ENCODE data around the gene MFAP4.

GRCh38 chr17:19357351-19357750, 29.6 kb downstream of the MFAP4 start:
- no peak for TF ChIP-seq MAX (IDR thresholded peaks at IDR 0.05)
- no peak for TF ChIP-seq NFIC (IDR thresholded peaks at IDR 0.05)
- TF ChIP-seq, protein P1, sequence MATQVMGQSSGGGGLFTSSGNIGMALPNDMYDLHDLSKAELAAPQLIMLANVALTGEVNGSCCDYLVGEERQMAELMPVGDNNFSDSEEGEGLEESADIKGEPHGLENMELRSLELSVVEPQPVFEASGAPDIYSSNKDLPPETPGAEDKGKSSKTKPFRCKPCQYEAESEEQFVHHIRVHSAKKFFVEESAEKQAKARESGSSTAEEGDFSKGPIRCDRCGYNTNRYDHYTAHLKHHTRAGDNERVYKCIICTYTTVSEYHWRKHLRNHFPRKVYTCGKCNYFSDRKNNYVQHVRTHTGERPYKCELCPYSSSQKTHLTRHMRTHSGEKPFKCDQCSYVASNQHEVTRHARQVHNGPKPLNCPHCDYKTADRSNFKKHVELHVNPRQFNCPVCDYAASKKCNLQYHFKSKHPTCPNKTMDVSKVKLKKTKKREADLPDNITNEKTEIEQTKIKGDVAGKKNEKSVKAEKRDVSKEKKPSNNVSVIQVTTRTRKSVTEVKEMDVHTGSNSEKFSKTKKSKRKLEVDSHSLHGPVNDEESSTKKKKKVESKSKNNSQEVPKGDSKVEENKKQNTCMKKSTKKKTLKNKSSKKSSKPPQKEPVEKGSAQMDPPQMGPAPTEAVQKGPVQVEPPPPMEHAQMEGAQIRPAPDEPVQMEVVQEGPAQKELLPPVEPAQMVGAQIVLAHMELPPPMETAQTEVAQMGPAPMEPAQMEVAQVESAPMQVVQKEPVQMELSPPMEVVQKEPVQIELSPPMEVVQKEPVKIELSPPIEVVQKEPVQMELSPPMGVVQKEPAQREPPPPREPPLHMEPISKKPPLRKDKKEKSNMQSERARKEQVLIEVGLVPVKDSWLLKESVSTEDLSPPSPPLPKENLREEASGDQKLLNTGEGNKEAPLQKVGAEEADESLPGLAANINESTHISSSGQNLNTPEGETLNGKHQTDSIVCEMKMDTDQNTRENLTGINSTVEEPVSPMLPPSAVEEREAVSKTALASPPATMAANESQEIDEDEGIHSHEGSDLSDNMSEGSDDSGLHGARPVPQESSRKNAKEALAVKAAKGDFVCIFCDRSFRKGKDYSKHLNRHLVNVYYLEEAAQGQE (IDR thresholded peaks at IDR 0.05; ENCODE audit: low read depth), result no peak
- TF ChIP-seq CEBPB (IDR thresholded peaks at IDR 0.05), result no peak
- TF ChIP-seq EP300 (IDR thresholded peaks at IDR 0.05; ENCODE audit: borderline replicate concordance), result no peak
- no peak for TF ChIP-seq YY1 (IDR thresholded peaks at IDR 0.05; ENCODE audit: low read depth)
- no peak for TF ChIP-seq FOXM1 (IDR thresholded peaks at IDR 0.05; ENCODE audit: borderline replicate concordance, low read depth)
- no peak for TF ChIP-seq TCF12 (IDR thresholded peaks at IDR 0.05; ENCODE audit: low read depth)
- TF ChIP-seq TEAD4 (IDR thresholded peaks at IDR 0.05), result no peak
